ENCODE data around the gene SNN. TPM values are rescaled to one million over a fixed set of nuclear protein-coding genes. Genes with fewer than 3 reads are reported as not detected.
A peak's percentile ranks its signal among the peaks of the same experiment; 100 is the strongest.

Gene SNN
- total RNA-seq, 2 experiments from 2014 or later = 6.0 to 7.2 TPM

- ChIA-PET POLR2A (interaction anchor here (0.8 to 1.1 kb wide), 2 partner anchors 9 to 15 kb away, joined by 4 to 5 read pairs; partner anchors contain the start of gene TXNDC11), CTCF (interaction anchor here (0.8 to 1.6 kb wide), 2 partner anchors 58 to 85 kb away, joined by 3 read pairs; no protein-coding TSS in a partner anchor)
- no peaks in the 10 kb centered on the region for H3K27me3 Mint-ChIP-seq
- peaks cover 45% of the 10 kb centered on the region for H3K36me3 Mint-ChIP-seq (ENCODE audit: low read depth)
- ATAC-seq (peak; percentile 85), DNase-seq (no peak)
- no peaks in the 10 kb centered on the region for H3K9me3 Mint-ChIP-seq (ENCODE audit: low read depth)
- intact Hi-C loops (cut with DNase I, micrococcal nuclease) = loop anchor here in 1 of 2 experiments (2.0 kb wide), 1 partner anchor 43 kb away; no protein-coding TSS in a partner anchor
- peaks cover 30% of the 10 kb centered on the region for H3K4me1 Mint-ChIP-seq
- H3K4me3 Mint-ChIP-seq = no peak overlapping the region
- H3K27ac Mint-ChIP-seq = peak overlapping the region; percentile 47
Measured at GRCh38 chr16:11727796-11728543, 59.7 kb downstream of the SNN start.

Other genes with a start within 250 kb of the SNN start
- gene LITAF, start 81.5 kb upstream of the SNN start, total RNA-seq = 100 to 1,000 TPM in 1 of 2 experiments, 10 to 100 TPM in 1; 99.0 to 116 TPM
- gene TXNDC11, start 74.4 kb downstream of the SNN start, total RNA-seq = 10 to 100 TPM; 27.3 to 28.3 TPM
- 10 to 100 TPM; 74.1 to 95.1 TPM for gene ZC3H7A, start 128.8 kb downstream of the SNN start, total RNA-seq
- 100 to 1,000 TPM; 369 to 466 TPM for gene RSL1D1, start 183.1 kb downstream of the SNN start, total RNA-seq
- gene GSPT1, start 247.5 kb downstream of the SNN start, total RNA-seq = 100 to 1,000 TPM; 234 to 260 TPM

Measured in activated CD4-positive, alpha-beta T cell treated with anti-CD3 and anti-CD28 coated beads for 36 hours (primary cell).